A172 (cell line): Measurements from ENCODE around the gene UBE2H. TPM values are rescaled to one million over a fixed set of nuclear protein-coding genes. Genes with fewer than 3 reads are reported as not detected.
A peak's percentile ranks its signal among the peaks of the same experiment; 100 is the strongest.
"Not testable (repeated sequence)": the region's sequence is repeated elsewhere in the genome, so short reads cannot be mapped to it uniquely, and the experiment has no call there.

Experiments used
- DNase-seq: peaks from one replicate; pipeline ENCODE4 v3.0.0-alpha.2; 2015; ENCODE audit warnings: low spot score
- total RNA-seq: library from RNA; depleted of rRNA; stranded (reverse); fragments of >200 nt; shearing (Covaris generic); gene quantifications from 2 replicates; pipeline ENCODE4 v1.2.3, GENCODE V29; 2014

Gene UBE2H
- total RNA-seq, 1 experiment from 2014 or later: 94.8 TPM

DNA sequence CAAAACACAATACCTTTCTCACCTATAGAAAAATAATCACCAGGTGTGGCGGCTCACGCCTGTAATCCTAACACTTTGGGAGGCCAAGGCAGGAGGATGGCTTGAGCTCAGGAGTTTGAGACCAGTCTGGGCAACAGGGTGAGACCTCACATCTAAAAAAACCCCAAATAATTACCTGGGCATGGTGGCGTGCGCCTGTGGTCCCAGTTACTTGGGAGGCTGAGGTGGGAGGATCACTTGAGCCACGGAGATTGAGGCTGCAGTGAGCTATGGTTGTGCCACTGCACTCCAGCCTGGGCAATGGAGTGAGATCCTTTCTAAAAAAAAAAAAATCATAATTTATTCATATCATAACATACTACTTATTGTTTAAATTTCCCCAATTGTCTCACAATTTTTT is 129.6 kb downstream of the UBE2H start:
- DNase-seq: not testable (repeated sequence)

DNA sequence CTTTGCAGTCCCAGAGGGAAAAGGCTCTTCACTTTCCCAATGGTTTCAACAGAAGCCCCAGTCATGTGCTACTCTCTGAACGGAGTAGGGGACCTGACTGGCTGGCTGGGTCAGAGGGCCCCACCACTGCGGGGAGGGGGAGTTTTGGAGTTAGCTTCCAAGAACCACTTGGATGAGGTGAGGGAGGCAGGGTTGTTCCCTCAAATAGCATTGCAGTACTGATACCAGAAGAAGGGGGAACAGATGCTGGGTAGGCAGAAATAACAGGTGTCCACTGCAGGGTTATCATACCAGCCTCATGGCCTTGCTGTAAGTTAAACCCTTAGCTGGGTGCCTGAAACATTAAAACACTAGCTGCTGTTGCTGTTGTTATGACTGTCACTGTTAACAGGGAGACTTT is 131.3 kb downstream of the UBE2H start:
- no peak for DNase-seq

DNA sequence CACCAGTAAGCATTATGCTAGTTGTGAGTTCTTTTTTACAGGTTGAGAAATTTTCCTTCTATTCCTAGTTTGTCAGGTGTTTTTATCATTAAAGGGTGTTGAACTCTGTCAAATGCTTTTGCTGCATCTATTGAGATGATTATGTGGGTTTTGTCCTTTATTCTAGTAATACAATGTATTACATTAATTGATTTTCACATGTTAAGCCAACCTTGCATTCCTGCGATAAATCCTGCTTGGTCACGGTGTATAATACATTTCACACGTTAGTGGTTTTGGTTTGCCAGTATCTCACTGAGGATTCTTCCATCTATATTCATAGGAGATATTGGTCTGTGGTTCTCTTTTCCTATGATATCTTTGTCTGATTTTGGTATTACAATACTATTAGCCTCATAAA is 136.0 kb downstream of the UBE2H start:
- no peak for DNase-seq

DNA sequence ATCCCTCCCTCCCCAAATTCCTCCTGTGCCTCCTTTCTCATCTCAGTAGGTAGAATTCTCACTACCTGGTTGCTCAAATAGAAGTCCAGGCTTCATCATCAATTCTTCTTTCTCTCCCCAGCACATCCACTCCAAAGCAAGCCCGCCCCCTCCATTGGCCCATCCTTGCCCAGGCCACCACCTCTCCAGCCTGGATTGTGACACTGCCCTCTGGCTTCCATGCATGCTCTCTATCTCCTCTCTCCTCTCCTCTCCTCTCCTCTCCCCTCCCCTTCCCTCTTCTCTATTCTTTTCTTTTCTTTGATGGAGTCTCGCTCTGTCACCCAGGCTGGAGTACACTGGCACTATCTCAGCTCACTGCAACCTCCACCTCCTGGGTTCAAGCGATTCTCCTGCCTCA is 144.9 kb downstream of the UBE2H start:
- no peak for DNase-seq

DNA sequence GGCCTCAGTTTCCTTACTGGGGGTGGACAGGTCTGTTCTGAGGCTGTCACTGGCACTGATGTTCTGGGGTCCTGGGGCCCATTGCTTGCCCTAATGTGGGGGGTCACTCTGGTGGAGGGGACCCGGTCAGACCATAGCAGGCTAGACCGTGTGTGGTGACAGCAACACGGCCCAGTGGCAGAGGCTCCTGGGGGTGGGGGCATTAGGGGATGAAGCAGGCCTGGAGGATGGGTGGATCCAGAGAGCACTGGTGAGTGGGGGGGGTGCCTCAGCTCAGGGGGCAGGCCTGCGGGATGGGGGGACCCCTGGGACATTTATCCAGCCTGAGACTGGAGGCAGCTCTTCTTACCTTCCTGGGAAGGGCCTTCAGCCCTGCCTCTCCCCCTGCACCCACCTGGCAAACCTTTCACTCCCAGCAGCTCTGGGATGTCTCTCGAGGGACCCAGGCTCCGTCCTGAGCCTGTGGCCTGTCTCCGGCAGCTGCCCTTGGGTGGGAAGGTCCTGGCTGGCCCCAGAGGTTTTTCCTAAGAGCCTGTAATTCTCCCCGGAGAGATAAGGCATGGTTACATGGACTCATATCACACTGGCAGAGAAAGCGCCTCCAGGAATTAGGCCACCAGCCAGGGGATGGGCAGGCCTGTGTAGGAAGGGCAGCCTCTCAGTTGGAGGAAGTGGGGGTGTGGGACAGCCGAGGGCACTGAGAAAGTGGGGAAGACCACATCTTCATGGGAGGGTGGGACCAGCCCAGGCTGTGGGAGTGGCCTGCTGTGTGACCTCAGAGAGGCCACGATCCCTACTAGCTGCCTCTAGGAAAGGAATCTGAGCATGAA is 147.7 kb downstream of the UBE2H start:
- DNase-seq: peak; percentile 26

DNA sequence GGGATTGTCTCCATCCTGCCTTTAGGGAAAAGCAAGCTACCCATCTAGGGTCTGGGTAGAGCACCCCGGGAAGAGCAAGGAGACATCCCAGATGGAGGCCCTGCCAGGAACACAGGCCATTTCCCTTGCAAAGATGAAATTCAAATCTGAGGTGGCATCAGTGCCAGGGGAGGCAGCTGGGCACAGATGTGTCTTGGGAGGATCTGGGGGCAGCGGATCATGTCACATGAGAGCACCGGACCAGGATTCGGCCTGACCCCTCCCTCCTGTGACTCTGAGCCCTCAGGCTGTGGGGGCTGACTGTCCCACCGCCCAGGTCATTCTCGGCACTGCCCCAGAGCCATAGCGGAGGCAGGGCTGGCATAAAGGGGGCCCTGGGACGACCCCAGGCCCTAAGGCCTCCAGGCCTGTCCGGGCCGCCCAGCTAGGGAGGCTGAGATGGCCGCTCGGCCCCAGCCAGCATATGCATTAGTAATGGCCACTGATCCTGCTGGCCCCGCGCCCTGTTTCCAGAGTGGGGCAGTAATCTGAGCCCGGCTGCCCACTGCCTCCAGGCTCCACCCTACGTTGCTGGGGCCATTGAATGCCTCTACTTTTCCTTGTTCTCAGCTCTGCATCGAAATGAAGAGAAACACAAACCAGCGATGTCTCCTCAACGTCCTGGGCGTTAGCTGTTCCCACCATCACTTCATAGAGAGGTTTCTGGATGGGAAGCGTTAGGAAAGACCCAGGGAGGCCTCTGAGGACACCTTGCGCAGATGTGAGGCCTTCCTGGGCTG is 148.5 kb downstream of the UBE2H start:
- no peak for DNase-seq

DNA sequence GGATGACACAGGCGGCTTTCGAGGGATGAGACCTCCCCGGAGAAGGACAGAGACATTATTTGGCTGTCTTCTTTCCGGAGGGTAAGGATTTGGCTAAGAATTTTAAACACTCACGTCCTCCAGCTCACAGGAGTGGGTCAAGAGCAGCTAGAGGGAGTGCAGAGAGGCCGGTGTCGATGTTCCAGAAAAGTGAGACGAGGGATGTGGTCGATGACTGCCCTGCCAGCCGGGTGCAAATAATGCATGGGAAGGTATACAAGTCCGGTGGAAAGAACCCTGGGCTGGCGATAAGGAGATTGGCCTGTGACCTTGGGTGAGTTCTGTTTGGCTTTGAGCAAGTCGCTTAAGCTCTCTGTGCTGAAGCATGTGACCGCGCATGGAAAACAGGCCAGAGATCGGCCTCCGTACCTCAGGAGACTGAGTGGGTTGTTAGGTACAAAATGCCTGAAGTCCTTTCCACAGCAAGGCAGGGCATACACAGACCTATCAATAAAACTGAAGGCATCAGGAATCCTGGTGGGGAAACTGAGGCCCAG is 149.1 kb downstream of the UBE2H start:
- no peak for DNase-seq

DNA sequence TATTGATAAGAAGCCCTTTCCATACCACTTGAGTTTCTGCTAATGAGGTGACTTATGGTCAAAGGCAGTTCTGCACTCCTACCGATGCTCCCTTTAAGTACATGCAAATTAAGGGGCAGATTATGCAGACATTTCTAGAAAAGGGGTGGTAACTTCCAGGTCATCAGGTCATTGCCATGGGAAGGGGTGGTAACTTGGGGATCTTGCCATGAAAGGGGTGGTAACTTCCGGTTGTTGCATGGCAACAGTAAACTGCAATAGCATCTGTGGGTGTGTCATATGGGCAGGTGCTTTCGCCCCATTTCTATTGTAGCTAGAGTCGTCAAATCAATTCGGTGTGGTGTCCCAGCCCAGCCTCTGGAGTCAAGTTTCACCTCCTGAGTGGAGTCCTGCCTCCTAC is 150.9 kb downstream of the UBE2H start:
- DNase-seq: peak; percentile 8

DNA sequence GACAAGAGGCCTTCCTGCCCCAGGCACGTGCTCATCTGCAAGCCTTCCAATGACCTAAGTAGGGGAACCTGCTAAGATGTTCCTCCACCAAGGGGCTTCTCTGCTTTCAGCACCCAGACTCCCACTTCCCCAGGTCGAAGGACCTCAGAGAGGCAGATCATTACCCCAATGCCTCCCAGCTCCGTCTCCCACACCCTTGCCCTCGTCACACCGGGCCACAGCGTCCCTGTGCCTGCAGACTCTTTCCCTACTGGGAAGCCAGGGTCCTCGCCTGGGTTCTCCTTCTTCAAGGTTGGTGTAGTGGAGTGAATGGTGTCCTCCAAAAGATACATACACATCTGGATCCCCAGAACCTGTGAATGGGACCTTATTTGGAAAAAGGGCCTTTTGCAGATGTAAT is 151.9 kb downstream of the UBE2H start:
- no peak for DNase-seq

DNA sequence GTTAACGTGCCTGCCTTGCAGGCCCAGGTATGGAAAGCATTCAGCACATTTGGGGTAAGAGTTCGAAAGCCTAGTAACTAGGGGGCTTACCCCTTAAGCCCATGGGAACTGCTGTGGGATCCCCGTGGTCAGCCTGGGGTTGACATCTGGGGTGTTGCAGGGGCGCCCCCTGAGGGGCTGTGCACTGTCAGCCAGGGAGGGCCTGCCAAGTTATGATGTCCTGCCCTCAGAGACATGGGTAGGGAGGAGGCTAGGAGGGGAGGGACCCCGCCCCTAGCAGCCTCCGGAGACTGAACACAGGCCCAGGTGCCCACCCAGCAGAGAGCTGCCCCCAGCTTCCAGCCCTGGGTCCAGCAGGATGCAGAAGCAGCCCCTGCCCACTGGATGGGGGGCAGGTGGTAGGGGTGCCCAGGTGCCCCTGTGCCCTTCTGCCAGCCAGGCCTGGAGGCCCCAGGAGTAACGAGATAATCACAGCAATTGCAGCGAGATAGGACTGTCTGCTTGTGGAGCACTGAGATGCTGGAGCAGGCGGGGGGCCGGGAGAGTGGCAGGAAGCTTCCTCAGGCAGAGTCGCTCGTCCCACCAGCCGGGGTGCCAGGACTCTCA is 153.3 kb downstream of the UBE2H start:
- no peak for DNase-seq

DNA sequence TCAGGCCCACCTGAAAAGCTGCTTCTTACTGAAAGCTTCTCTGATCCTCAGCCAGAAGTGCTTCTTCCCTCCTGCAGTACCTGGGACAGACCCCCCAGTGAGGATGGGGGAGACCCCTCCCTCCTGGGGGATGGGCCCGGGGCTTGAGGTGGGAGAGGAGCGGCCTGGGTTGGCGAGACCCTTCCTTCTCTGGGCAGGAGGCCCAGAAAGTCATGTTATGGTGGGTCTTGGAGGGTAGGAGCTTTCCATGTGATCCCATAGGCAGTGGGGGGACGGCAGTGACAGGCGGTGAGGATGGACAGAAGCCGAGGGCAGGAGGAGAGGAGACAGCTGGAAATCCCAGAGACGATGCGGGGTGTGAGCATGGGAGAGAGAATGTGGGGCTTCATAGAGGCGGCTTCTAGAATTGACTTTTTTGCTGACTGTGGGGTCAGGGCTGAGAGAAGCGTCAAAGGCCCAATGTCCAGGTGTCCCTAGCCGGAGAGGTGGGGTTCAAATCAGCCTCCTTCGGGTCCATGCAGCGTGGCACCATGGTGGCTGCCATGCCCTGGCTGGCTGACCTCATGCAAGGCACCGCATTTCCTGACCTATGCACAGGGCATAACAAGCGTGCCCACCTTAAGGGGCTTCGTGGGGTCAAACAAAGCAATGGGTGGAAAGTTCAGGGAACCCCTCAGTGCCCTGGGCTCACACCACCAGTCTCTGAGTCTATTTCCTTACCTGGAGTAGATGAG is 154.0 kb downstream of the UBE2H start:
- DNase-seq: no peak

DNA sequence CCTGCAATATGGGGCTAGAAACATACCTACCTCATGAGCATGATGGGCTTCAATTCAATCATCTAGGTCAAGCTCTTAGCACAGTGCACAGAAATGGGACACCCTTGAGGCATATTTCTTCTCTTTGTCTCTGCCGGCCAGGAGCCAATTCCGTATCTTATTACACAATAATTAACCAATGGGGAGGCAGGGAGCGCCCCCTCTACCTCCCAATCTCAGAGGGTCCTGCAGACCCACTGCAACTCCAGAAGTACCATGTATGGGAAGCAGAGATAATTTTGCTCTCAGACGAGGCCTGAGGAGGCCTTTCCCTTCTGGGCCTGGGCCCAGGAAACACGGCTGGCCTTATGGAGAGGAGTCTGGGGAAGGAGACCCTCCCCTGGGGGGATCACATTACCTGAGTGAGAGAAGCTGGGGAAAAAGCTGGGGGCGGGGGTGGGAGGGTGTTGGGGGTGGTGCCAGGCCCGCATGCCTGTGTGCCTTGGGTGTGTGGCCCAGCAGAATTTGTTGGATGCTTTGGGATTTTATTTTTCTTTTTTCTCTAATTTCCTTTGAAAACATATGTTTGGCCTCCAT is 155.5 kb downstream of the UBE2H start:
- DNase-seq: no peak

DNA sequence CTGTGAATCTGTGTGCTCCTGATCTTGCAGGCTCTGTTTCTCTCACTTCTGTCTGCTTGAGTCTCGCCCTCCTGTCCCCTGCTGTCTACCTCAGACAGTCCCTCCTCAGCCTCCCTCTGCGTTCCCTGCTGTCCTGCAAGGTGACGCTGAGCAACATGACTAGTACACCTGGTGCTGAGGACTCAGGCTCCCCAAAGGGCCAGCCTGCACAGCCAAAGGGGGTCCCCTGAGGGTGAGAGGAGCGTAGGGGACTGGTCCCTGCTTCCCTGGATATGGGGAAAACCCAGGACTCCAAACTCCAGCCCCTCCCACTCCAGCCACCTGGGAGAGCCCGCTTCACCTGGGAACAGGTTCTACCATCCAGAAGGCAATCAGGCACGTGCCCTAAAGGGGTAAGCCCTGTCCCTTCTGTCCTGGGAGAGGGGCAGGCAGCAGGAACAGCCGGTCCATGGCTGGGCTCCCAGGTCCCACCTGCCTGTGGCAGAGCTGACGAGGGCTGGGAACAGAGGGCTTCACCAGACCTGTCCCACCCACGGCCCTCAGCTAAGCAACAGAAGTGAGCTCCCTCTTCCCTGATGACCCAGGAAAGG is 156.5 kb downstream of the UBE2H start:
- no peak for DNase-seq

DNA sequence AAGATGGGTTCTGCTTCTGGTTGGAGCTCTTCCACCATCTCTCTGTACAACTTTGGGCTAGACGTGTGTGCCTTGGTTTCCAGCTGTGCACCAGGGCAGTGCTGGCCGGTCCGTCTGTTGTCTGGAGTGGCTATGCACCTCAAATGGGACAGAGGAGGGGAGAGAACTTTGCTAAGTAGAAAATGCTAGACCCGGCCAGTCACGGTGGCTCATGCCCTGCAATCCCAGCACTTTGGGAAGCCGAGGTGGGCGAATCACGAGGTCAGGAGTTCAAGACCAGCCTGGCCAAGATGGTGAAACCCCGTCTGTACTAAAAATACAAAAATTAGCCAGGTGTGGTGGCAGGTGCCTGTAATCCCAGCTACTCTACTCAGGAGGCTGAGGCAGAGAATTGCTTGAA is 158.3 kb downstream of the UBE2H start:
- not testable (repeated sequence) for DNase-seq

DNA sequence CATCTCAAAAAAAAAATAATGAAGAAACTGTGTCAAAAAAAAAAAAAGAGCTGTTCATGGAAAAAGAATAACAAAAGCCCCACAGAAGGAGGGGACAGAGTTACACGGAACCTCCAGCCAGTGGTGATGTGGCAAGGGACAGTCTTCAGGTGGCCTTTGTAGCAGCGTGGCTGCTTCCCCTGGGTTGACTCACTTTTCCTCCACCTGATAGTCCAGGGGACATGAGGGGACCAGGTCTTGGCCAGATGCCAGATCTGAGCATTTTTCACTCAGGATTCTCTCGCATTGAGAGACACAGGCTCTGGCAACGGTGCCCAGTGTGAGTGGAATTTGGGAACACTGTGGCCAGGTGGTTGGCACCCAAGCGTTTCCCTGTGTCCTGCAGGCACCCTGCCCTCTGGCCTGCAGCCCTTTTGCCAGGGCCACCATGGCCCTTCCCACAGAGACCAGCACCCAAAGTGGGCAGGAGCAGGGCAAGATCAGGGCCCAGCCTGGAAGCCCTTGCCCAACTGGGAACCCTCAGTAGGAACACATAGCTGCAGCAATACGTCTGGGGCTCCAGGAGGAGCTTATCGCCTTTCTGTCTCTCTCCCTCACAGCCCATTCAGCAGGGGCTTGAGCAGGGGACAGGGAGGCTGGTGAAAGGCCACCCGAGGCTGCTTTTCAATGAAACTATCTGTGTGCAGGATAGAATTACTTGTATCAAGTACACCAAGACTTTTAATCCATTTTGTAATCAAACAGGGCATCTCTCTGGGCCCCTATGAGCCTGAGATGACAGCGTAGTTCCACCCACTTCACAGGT is 159.1 kb downstream of the UBE2H start:
- DNase-seq: no peak

DNA sequence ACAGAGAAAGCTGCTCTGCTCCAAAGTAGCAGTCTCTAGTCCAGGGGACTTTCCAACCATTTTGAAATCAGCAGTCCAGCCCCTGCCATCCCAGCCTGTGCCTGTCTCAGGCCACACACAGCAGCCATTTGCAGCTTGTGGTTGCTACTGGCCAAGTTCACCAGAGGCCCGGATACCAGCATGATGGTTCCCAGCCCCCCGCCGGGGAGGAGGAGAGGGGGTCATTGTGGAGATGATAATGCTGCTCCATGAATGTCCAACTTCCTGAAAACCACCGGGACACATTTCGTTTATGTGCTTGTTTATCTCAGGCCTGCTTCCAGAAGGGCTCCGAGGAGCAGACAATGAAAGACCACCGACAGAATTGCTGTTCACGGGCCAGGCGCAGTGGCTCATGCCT is 160.0 kb downstream of the UBE2H start:
- no peak for DNase-seq

DNA sequence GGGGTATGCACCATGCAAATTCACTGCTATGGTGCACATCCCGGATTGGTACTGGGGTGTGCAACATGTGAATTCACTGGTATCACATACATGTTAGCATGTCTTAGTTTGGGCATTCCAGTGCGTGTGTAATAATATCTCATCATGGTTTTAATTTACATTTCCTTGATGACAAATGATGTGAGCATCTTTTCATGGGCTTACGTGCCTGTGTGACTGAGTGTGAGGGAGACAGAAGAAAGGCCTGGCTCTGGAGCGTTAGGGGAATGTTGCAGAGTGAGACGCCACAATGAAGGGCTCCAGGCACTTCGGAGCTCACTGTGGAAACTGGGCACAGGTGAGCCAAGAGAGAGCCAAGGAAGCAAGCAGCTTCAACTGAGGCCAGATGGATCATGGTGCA is 162.6 kb downstream of the UBE2H start:
- no peak for DNase-seq

DNA sequence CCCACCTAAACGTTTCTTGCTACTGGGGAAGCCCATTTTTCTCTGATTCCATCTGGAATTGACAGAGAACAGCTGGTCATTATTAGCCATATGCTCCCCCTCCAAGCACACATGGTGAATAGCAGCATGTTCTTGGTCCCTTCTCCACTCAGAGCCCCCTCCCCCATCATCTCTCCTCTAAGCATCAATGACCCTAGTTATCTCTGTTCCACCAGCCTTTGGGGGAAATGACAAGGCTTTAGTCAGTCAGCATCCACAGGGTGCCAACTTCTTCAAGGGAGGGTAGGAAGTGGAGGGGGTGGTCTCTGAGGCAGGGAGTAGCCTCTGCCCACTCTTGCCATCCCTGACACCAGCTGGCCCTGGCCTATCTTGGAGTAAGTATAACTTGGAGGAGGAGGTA is 163.1 kb downstream of the UBE2H start:
- no peak for DNase-seq

DNA sequence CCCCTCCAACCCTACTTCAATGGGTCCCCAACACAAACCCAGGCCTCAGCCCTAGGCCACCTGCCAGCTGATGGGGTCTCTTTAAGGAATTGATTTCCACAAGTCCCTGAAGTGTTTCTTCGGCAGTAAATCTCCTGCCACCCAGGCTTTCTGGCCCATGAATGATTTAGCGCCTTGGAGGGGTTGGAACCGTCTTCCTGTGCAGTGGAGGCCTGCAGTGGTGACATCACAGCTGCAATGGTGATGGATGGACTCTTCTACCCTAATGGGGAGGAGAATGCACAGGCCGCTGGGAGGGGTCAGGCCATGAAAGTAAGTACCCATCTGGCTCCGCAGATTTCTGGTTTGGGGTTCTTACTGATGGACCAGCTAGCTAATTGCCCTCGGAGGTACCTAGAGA is 163.8 kb downstream of the UBE2H start:
- DNase-seq: no peak
